PFSK-1 (cell line): Measurements from ENCODE around the gene EYA2.

Source experiments
- SIN3A ChIP-seq: IDR thresholded peaks from 2 replicates; pipeline ENCODE4 v1.6.1; 2012; ENCODE audit warnings: mild to moderate bottlenecking, low read length, moderate library complexity, borderline replicate concordance; ENCODE audit not compliant: insufficient read depth
- TAF1 ChIP-seq: IDR thresholded peaks from 2 replicates; pipeline ENCODE4 v1.6.1; 2012; ENCODE audit warnings: low read length, control low read depth, borderline replicate concordance; ENCODE audit not compliant: insufficient read depth

GRCh38 chr20:46883892-46884291 lies 10.8 kb upstream of the EYA2 start:
- TF ChIP-seq TAF1 = no peak
- TF ChIP-seq SIN3A = no peak
